HCT116 (cell line): ENCODE data around the gene ATG10.

Source experiments
- EZH2 ChIP-seq: fragments of 200-600 bp; sonication (generic); IDR thresholded peaks from 2 replicates; pipeline ENCODE4 v1.6.1; 2017; ENCODE audit warnings: antibody characterized with exemption, mixed run types
- EZH2phosphoT487 ChIP-seq: fragments of 200-600 bp; IDR thresholded peaks from 2 replicates; pipeline ENCODE4 v1.6.1; 2018; ENCODE audit warnings: antibody characterized with exemption, borderline replicate concordance
- POLR2A ChIP-seq: IDR thresholded peaks from 2 replicates; pipeline ENCODE4 v1.7.0; 2011; ENCODE audit warnings: borderline replicate concordance; ENCODE audit not compliant: insufficient read depth, insufficient read length; ENCODE audit errors: extremely low read depth
- SP1 ChIP-seq: IDR thresholded peaks from 2 replicates; pipeline ENCODE4 v1.6.1; 2012; ENCODE audit warnings: low read depth
- TCF7L2 ChIP-seq: IDR thresholded peaks from 2 replicates; pipeline ENCODE4 v1.7.0; 2011; ENCODE audit warnings: borderline replicate concordance, inconsistent platforms; ENCODE audit not compliant: insufficient read depth, insufficient read length; ENCODE audit errors: extremely low read depth
- TF ChIP-seq, protein P1 (sequence below), 3 experiments: fragments of 200-600 bp in 1 of 3; sonication (generic) in 1 of 3; IDR thresholded peaks in 2 of 3; conservative IDR thresholded peaks in 1 of 3; 2 replicates each; pipeline ENCODE4 v1.5.1; 2012 to 2017; ENCODE audit warnings: low read depth in 2 of 3, low read length in 2 of 3, antibody characterized with exemption in 1 of 3, borderline replicate concordance in 1 of 3, control low read depth in 1 of 3, mild to moderate bottlenecking in 1 of 3, mixed read lengths in 1 of 3, mixed run types in 1 of 3, moderate library complexity in 1 of 3; ENCODE audit not compliant: insufficient read depth in 1 of 3
- TF ChIP-seq, protein P2 (sequence below): IDR thresholded peaks from 2 replicates; pipeline ENCODE4 v1.6.1; 2012; ENCODE audit warnings: low read depth

DNA sequence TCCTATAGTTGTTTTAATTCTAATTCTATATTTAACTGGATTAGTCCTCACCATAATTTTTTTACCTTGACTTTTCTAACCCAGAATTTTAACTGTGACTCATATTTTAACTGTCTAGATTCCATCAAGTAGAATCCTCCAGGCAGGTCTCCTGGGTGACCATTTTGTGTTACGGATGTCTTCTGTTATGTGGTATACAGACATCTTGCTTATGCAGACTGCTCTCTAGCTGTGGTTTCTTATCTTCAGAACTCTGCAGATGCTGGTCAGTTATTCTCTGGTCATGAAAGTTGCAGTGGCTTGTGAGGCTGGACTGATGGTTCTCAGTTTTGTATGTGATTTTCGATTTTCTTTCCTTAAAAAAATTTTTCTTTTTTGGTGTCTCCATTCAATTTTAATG, 139.4 kb downstream of the ATG10 start:
- TF ChIP-seq TCF7L2 = no peak
- no peak for TF ChIP-seq SP1
- TF ChIP-seq POLR2A = no peak
- no peak for TF ChIP-seq EZH2
- TF ChIP-seq, protein P1, sequence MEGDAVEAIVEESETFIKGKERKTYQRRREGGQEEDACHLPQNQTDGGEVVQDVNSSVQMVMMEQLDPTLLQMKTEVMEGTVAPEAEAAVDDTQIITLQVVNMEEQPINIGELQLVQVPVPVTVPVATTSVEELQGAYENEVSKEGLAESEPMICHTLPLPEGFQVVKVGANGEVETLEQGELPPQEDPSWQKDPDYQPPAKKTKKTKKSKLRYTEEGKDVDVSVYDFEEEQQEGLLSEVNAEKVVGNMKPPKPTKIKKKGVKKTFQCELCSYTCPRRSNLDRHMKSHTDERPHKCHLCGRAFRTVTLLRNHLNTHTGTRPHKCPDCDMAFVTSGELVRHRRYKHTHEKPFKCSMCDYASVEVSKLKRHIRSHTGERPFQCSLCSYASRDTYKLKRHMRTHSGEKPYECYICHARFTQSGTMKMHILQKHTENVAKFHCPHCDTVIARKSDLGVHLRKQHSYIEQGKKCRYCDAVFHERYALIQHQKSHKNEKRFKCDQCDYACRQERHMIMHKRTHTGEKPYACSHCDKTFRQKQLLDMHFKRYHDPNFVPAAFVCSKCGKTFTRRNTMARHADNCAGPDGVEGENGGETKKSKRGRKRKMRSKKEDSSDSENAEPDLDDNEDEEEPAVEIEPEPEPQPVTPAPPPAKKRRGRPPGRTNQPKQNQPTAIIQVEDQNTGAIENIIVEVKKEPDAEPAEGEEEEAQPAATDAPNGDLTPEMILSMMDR (IDR thresholded peaks at IDR 0.05 in 2 of 3, conservative IDR thresholded peaks at IDR 0.05 in 1 of 3; ENCODE audit: borderline replicate concordance in 1 of 3, insufficient read depth in 1 of 3, low read depth in 2 of 3, low read length in 2 of 3) = no peak
- TF ChIP-seq, protein P2, sequence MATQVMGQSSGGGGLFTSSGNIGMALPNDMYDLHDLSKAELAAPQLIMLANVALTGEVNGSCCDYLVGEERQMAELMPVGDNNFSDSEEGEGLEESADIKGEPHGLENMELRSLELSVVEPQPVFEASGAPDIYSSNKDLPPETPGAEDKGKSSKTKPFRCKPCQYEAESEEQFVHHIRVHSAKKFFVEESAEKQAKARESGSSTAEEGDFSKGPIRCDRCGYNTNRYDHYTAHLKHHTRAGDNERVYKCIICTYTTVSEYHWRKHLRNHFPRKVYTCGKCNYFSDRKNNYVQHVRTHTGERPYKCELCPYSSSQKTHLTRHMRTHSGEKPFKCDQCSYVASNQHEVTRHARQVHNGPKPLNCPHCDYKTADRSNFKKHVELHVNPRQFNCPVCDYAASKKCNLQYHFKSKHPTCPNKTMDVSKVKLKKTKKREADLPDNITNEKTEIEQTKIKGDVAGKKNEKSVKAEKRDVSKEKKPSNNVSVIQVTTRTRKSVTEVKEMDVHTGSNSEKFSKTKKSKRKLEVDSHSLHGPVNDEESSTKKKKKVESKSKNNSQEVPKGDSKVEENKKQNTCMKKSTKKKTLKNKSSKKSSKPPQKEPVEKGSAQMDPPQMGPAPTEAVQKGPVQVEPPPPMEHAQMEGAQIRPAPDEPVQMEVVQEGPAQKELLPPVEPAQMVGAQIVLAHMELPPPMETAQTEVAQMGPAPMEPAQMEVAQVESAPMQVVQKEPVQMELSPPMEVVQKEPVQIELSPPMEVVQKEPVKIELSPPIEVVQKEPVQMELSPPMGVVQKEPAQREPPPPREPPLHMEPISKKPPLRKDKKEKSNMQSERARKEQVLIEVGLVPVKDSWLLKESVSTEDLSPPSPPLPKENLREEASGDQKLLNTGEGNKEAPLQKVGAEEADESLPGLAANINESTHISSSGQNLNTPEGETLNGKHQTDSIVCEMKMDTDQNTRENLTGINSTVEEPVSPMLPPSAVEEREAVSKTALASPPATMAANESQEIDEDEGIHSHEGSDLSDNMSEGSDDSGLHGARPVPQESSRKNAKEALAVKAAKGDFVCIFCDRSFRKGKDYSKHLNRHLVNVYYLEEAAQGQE = no peak
- TF ChIP-seq EZH2phosphoT487 = no peak
